ENCODE data around the gene GCNT2.
"Not testable (repeated sequence)": the region's sequence is repeated elsewhere in the genome, so short reads cannot be mapped to it uniquely, and the experiment has no call there.

GCNT2 gene

DNA sequence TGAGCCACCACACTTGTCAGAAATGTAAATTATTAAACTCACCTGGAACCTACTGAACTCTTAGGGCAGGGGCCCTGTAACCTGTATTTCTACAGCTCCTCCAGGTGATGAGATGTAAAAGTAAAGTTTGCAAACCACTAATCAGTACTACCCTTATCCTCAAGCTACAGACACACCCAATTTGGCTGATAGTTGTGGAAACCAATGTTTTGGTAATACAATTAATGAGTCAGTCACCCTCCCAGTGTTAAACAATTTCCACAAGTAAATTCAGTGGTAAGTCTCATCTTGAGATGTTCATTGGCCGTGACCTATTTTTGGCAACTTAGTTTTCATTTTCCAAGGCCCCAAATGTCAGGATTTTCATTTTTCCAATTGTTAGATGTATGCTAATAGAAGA lies 29.6 kb downstream of the GCNT2 start:
- no peak for DNase-seq

DNA sequence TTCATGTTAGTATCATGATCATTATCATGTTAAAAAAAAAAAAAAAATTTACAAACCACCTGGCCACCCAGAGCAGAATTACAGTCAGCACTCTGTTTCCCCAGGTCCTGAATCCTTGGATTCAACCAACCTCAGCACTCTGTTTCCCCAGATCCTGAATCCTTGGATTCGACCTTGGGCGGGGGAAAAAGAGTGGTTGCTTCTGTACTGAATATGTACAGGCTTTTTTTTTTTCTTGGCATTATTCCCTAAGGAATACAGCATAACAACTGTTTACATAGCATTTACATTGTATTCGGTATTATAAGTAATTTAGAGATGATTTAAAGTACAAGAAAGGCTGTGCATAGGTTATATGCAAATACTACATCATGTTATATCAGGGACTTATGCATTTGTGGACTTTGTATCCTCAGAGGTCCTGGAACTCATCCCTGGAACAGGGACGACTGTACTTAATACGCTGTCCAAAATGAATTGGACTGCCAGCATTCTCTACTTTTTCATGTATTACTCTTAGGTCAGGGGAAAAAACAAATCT lies 31.2 kb downstream of the GCNT2 start:
- DNase-seq: no peak

DNA sequence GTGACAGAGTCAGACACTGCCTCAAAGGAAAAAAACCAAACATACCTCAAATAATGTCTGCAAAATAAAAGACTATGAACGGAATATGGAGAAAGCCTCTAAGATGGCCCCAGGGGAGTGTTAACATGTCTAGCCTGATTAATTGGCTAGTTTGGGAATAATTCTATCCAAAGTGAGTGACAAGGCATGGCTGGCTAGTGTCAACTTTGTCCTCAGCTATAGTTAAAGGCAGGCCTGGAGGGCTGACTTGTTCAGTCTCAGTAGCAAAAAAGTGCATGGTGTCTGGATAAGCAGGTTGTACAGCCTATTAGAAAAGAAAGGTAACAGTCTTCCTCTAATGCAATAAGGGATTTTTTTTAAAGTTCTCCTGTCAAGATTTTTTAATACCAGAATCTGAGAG lies 32.7 kb downstream of the GCNT2 start:
- no peak for DNase-seq

DNA sequence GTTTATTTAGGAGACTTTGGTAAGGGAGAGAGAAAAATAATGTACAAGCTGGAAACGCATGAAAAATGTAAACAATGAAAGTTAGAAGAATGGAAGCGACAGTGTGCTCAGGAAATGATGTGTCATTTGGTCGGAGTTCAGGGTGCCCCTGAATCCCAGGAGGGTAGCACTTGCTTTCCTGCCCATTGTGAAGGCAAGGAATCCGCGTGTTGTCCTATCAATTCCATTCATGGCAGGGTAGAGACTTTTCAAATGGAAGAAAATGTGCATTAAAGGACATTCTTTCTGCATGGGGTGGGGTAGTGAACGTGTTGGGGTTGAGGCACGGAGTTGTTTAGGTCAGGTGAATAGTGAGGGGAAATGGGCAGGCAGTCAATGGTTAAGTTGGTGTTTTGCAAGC lies 33.7 kb downstream of the GCNT2 start:
- no peak for DNase-seq

DNA sequence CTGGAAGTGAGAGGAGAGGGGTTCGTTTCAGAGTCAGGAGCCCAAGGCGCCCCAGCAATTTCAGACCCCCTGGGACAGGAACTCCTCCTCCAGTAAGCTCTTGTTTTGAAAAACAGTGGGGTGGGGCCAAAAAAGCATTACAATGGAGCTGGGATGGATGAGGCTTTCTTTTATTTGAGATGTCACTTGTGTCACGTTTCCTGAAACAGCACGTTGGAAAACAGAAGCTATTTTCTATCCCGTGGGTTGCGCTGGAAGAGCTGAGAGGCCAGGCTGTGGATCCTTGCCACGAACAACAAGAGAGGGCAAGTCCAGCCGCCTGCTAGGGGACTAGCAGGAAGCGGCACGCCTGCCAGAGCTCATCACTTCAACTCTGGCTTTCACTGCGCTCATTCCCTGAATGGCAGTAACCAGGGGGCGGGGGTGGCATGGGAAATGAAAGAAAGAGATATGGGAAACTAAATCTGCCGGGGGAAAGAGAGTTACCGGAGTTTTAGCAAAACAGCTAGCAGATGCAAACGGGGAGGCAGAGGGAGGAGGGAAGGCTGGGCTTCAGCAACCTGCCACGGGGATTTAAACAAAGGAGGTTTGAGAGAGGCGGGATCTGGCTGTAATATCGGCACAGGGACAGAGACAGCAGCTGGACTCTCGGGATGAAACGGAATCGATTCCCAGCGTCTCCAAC lies 34.6 kb downstream of the GCNT2 start:
- DNase-seq: no peak

DNA sequence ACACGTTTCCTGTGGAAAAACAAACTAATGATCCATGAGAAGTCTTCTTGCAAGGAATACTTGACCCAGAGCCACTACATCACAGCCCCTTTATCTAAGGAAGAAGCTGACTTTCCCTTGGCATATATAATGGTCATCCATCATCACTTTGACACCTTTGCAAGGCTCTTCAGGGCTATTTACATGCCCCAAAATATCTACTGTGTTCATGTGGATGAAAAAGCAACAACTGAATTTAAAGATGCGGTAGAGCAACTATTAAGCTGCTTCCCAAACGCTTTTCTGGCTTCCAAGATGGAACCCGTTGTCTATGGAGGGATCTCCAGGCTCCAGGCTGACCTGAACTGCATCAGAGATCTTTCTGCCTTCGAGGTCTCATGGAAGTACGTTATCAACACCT lies 35.4 kb downstream of the GCNT2 start:
- no peak for DNase-seq

DNA sequence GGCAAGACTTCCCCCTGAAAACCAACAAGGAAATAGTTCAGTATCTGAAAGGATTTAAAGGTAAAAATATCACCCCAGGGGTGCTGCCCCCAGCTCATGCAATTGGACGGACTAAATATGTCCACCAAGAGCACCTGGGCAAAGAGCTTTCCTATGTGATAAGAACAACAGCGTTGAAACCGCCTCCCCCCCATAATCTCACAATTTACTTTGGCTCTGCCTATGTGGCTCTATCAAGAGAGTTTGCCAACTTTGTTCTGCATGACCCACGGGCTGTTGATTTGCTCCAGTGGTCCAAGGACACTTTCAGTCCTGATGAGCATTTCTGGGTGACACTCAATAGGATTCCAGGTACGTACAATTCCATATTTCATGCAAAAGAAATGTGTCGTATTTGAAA lies 35.8 kb downstream of the GCNT2 start:
- no peak for DNase-seq

DNA sequence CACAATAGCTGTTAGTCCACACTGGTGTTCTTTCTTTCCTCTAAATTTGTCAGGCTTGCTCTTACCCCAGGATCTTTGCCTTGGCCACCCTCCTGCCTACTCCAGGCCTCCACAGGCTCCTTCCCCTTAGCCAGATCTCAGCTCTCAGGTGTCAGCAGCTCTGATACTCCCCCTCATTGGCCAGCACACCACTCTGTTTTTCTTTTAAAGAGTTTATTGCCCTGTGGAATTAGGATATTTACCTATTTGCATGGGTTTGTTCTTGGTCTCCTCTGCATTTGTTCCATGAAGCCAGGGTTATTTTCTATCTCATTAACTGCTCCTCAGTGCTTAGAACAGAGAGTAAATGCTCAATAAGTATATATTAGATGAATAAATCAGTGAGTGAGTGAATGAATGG lies 36.8 kb downstream of the GCNT2 start:
- DNase-seq: no peak

DNA sequence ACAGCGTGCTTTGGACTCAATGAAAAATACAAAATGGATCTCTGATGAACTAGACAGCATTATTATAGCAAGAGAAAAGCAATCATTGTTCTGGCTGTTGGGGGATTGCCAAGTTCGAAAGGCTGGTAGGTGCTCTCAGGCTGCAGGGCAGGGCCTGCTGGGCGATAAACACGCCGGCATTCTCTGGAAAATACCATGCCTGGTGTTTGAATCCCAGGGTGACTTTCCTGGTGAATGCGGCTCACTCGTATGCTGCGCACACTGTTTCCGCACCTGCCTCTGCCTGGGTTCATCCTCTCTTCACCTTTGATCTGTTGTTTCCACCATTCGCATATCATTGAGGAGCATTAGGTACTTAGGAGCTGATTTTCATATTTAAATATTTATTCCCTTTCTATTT lies 37.4 kb downstream of the GCNT2 start:
- DNase-seq: no peak

DNA sequence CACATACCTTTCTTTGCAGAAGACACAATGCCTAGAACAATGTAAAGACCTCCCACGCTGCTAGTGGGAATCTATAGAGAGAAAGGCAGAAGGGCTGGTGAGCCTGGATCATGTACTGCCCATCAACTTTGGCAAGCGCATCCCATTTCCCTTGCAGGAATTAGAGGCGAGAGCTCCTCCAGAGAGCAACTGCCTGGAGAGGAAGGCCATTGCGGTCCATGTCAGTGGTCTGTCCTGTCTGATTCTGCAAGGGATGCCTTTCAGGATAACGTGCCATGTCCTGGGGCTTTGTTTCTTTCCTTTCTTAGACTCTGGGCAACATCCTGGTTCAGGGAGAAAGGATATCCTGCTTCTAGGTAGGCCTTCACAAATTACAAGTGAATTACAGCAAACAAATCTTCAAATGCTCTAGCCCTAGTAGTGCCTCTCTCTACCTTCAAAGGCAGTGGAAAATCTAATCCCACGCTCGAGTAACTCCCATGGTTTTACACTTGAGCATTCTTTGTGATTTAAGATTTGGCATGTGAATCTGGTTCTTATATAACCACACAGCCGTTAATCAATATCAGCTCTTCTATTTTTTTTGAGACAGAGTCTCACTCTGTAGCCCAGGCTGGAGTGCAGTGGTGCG lies 38.5 kb downstream of the GCNT2 start:
- DNase-seq: no peak

DNA sequence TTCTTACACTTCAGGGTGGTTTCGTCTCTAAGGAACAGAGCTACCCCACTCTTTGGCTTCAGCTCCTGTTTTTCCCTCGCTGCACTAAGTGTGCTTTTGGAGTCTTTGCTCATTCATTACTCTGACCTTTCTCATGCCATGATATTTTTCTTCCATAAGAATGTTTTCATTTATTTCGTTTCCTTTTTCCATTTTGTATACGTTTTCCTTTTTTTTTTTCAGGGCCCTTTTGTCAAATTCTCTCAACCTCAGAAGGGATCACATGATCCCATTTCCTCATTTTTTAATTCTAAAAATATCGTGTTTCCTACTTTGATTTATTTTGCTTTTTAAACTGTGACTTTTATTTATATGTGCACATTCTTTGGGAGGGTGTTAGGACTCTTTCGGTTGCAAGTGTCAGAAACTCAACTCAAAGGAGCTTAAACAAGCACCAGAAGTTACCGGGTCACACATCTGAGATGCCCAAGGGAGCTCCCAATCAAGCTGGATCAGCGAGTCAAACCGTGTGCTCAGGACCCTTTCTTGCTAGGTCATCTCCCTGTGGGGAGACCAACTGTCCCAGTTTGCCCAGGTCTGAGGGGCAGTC lies 40.6 kb downstream of the GCNT2 start:
- DNase-seq: no peak

DNA sequence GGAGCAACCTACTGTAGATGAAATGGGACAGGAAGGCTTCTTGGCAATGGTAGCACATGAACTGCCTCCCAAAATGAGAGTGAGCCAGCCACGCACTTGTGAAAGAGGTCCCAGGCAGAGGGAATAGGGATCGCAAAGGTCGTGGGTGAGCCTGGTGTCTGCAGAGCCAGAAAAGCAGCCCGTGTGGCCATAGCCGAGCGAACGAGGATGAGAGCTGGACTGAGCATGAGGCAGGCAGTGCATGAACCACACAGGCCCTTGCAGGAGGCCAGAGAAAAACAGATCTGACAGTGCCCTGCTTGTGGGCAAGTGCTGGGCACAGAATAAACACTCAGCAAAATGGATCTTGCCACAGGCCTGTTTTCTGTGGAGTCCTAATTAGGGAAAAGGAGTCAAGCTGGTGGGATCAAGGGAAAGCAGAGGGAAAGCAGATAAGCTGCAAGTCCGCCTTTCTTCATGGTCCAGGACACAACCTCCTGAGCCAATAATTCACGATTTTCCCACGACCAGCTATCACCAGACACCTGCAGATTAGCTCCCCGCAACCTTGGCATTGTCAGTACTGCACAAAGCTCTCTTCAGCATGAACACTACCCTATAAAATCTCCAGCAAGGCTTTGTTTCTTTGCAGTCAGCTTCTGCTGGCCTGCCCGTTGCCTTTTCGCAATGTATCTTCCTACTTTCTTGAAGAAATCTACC lies 44.0 kb downstream of the GCNT2 start:
- no peak for DNase-seq

DNA sequence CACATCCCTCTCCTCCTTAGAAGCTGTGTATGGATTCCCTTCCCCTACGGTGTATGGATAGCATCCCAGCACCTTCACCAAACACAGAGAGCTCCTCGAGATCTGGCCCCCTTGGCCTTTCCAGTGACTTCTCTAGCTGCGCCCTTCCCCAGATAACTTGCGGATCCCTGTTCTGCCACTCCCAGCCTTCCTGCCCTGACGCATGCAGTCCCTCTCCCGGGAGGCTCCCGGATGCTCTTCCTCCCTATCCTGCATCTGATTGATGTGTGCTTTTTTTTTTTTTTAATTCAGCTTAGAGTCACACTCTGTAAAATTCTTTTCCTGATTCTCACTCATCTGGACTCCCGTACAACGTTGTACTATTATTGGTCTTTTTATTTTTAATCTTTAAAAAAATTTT lies 44.8 kb downstream of the GCNT2 start:
- no peak for DNase-seq

DNA sequence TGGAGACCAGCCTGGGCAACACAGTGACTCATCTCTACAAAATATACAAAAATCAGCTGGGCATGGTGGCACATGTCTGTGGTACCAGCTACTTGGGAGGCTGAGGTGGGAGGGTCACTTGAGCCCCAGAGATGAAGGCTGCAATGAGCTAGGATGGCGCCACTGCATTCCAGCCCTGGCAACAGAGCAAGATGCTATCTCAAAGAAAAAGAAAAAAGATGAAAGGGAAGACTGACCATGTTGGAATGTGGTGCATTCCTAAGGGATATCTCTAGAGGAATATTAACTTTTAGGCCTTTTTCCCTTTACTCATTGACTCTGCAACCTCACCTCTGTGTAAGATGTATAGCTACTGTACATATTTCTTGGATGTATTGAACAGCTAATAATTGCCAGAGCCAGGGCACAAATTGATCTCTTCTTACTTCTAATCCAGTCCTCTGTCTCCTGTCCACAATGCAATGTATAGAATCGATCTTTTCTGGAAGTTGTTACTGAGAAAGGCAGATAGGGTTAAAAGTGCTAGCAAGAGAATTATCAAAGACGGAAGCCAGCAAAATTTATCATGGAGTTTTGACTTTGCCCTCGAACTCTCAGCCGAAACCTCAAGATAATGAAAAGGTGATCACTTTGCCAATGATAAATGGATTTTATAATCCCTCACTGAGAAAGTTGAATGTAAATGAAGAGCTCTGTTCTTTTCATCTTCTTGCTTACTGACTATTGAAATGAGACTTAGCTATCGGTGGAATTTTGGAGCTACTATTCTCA lies 46.3 kb downstream of the GCNT2 start:
- DNase-seq: no peak

DNA sequence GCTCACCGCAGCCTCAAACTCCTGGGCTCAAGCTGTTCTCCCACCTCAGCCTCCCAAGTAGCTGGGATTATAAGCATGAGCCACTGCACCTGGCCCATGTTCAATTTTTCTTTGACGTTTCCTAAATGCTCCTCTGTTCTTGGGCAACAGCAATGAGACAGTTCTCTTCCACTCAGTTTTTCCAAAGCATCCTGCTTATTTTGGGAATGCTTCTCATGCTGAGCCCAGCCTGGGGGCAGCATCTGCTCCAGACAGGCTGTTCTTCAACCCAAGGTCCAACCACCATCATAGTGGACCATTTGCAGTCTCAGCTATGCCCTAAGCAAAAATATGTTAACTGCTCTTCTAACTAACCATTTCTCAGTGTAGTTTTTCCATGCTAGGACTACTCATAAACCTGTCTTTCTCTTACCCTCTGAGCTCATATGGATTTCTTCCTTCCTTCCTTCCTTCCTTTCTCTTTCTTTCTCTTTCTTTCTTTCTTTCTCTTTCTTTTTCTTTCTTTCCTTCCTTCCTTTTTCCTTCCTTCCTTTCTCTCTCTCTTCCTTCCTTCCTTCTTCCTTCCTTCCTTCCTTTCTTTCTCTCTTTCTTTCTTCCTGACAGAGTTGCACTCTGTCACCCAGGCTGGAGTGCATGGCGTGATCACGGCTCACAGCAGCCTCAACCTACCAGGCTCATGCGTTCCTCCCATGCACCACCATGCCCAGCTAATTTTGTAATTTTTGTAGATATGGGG lies 48.4 kb downstream of the GCNT2 start:
- DNase-seq: no peak

DNA sequence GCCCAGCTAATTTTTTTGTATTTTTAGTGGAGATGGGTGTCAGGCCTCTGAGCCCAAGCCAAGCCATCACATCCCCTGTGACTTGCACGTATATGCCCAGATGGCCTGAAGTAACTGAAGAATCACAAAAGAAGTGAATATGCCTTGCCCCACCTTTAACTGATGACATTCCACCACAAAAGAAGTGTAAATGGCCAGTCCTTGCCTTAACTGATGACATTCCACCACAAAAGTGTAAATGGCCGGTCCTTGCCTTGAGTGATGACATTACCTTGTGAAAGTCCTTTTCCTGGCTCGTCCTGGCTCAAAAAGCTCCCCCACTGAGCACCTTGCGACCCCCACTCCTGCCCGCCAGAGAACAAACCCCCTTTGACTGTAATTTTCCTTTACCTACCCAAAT lies 54.4 kb downstream of the GCNT2 start:
- not testable (repeated sequence) for DNase-seq

DNA sequence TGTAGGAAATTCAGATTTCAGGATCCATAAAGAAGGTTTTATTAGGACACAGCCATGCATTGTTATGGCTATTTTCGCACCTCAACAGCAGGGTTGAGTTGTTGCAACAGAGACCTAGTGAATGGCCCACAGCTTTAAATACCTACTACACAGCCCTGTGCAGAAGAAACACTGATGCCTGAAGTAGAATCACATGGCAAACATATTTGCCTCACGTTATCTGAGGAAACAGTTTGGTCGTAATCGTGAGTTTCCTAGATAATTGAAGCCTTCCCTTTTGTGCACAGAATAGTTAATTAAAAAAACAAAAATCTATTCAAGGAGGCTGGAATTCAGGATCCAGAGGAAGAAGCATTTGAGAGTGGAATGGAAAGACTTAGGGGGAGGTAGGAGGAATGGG lies 55.1 kb downstream of the GCNT2 start:
- no peak for DNase-seq

DNA sequence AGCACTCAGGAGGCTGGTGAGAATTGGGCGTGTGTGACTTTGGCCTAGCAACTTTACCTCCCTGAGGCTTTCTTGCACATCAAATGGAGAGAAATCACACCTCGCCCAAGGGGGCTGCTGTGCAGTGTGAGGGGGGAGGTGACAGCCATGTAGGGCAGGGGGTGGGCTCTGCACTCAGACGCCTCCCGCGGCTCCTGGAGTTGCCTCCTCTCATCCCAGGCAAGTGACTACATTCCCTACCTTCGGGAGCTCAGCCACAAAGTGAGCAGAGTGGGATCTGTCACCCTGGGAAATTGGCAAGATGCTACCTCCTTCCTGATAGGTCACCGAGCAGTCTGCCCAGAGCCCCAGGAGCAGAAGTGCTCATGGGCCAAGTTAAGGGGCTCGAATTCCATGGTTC lies 56.0 kb downstream of the GCNT2 start:
- DNase-seq: no peak

DNA sequence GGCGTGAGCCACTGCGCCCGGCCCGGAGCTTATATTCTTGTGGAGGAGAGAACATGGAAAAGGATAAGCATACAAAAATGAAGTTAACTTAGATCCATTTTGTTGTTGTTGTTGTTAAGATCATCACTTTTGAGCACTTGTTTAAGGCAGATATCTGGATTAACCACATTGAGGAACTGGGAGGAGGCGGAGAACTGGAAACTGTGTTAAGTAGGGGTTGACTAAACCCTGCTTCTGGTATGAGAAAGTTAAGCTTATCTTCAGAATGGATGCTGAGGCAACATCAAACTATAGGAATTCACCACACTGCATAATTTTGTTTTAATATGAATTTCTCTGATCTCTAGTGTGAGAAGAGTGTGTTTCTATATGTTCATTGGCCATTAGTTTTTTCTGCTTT lies 57.6 kb downstream of the GCNT2 start:
- no peak for DNase-seq

DNA sequence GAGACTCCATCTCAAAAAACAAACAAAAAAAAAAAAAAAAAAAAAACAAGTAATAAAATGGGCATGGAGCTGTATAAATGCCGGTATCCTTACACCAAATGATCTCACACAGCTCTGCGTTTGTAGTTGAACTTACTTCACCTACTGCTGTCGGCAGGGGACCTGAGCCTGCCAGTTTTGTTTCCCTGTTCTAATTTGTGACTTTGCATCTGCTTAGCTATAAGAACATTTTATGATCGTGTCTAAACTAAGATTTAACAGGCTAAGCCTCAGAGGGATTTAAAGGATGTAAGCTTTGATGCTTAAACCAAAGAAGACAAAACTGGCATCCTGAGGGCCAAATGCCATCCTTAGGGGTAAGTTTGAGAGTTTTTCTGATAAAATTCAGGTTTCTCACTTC lies 58.7 kb downstream of the GCNT2 start:
- no peak for DNase-seq

DNA sequence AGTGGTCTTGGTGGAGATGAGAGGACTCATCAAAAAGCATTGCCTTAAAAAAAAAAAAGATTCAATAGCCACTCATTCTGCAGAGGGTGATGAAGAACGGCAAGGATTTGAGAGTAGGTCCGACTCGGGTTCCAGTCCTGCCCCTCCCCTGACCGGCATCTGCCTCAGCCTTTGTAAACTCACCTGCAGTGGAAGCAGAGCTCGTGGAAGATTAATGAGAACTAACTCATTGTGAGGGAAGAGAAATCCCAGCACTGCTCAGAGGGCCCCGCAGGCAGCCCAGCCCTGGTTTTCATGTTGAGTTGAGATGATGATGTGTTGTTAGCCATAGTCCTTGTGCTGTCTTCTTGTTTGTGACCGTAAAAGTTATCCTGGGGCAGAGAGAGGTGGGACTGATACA lies 59.4 kb downstream of the GCNT2 start:
- DNase-seq: no peak

DNA sequence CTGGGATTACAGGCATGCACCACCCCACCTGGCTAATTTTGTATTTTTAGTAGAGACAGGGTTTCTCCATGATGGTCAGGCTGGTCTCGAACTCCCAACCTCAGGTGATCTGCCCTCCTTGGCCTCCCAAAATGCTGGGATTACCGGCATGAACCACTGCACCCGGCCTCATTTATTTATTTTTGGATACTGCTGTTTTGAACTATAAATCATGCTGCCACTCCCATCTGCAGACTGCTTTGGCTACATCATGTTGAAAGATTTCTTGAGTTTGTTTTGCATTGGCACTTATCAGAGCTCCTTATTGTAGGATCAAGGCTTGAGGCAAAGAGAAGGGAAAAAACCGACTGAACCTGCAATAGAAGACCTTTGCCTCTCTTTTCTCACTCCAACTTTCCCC lies 60.3 kb downstream of the GCNT2 start:
- DNase-seq: not testable (repeated sequence)

Data from activated gamma-delta T cell treated with Interleukin-2 at 50 U/mL for 16 hours (primary cell).